K562 (cell line): Measurements from ENCODE around the gene HDAC7. TPM values are rescaled to one million over a fixed set of nuclear protein-coding genes. Genes with fewer than 3 reads are reported as not detected.

Source experiments
- EGR1 ChIP-seq: fragments of 450-650 bp; conservative IDR thresholded peaks from 2 replicates; pipeline ENCODE4 v1.6.1; 2017; ENCODE audit warnings: mild to moderate bottlenecking
- FIP1L1 ChIP-seq: fragments of 200-400 bp; formaldehyde crosslinking; IDR thresholded peaks from 2 replicates; pipeline ENCODE4 v1.6.1; 2018; ENCODE audit warnings: mild to moderate bottlenecking, low read depth, low read length; ENCODE audit not compliant: poor library complexity, severe bottlenecking
- HDGF ChIP-seq: fragments of 450-650 bp; IDR thresholded peaks from 2 replicates; pipeline ENCODE4 v1.6.1; 2016
- KDM1A ChIP-seq, 2 experiments: fragments of 450-650 bp; IDR thresholded peaks; 2 replicates each; pipeline ENCODE4 v1.6.1; 2016; ENCODE audit warnings: mild to moderate bottlenecking in 2 of 2
- MAZ ChIP-seq, 2 experiments: fragments of 450-650 bp in 1 of 2; sonication (generic) in 1 of 2; formaldehyde crosslinking; IDR thresholded peaks in 1 of 2; conservative IDR thresholded peaks in 1 of 2; 2 replicates each; pipeline versions ENCODE4 v1.4.0 to v1.5.0; 2020; ENCODE audit warnings: mild to moderate bottlenecking in 1 of 2, missing genetic modification reagents in 1 of 2
- NR4A1 ChIP-seq, 2 experiments: fragments of 250-450 bp in 1 of 2; fragments of 450-650 bp in 1 of 2; sonication (Bioruptor Pico) in 1 of 2; IDR thresholded peaks; 2 replicates each; pipeline versions ENCODE4 v1.4.0 to v1.6.1; 2016 to 2020; ENCODE audit warnings: mild to moderate bottlenecking in 2 of 2, missing compliant biosample characterization in 1 of 2, missing genetic modification characterization in 1 of 2, moderate library complexity in 1 of 2
- PHF21A ChIP-seq: fragments of 450-650 bp; IDR thresholded peaks from 2 replicates; pipeline ENCODE4 v1.6.1; 2017; ENCODE audit warnings: low read depth, borderline replicate concordance
- RBBP5 ChIP-seq: fragments of 200-600 bp; sonication (generic); IDR thresholded peaks from 2 replicates; pipeline ENCODE4 v1.6.1; 2012; ENCODE audit warnings: borderline replicate concordance, mild to moderate bottlenecking, low read length, control low read depth, inconsistent platforms; ENCODE audit not compliant: insufficient read depth, poor library complexity, severe bottlenecking
- RNF2 ChIP-seq: sonication (generic); IDR thresholded peaks from 2 replicates; pipeline ENCODE4 v1.6.1; 2016
- ZBTB7A ChIP-seq: IDR thresholded peaks from 2 replicates; pipeline ENCODE4 v1.6.1; 2011; ENCODE audit warnings: low read depth, mild to moderate bottlenecking, low read length, moderate library complexity, borderline replicate concordance; ENCODE audit not compliant: control insufficient read depth
- polyA plus RNA-seq, 8 experiments: library from polyadenylated mRNA; depleted of rRNA in 4 of 8; stranded (reverse) in 5 of 8; unstranded in 3 of 8; fragments of >200 nt; fragmentation: Nextera tagmentation in 2 of 8; fragmentation: Illumina TruSeq in 1 of 8; extraction: Ambion mirVana in 2 of 8; extraction: Trizol in 1 of 8; gene quantifications; 2 replicates each; pipeline versions ENCODE4 v1.2.1 to v1.2.3, GENCODE V29; 2011 to 2014; ENCODE audit warnings: inconsistent platforms in 1 of 8, missing spikeins in 1 of 8
- total RNA-seq, 7 experiments: library from RNA; depleted of rRNA in 6 of 7; stranded (reverse); fragments of >200 nt in 6 of 7; fragmentation: Illumina TruSeq in 2 of 7; extraction: Trizol in 2 of 7; gene quantifications; 2 replicates each; pipeline versions ENCODE4 v1.2.1 to v1.2.3, GENCODE V29; 2011 to 2021; ENCODE audit warnings: low replicate concordance in 1 of 7
- TF ChIP-seq, protein P1 (sequence below): sonication (generic); formaldehyde crosslinking; IDR thresholded peaks from 2 replicates; pipeline ENCODE4 v1.8.0; 2022; ENCODE audit warnings: mild to moderate bottlenecking, missing genetic modification reagents
- TF ChIP-seq, protein P2 (sequence below), 2 experiments: fragments of 450-650 bp in 1 of 2; sonication (generic) in 1 of 2; formaldehyde crosslinking in 1 of 2; IDR thresholded peaks; 2 replicates each; pipeline versions ENCODE4 v1.7.1 to v1.9.0; 2016 to 2022; ENCODE audit warnings: inconsistent platforms in 1 of 2, mild to moderate bottlenecking in 1 of 2, missing genetic modification reagents in 1 of 2
- TF ChIP-seq, protein P3 (sequence below), 3 experiments: fragments of 200-800 bp in 1 of 3; sonication (Bioruptor generic) in 1 of 3; sonication (generic) in 1 of 3; formaldehyde crosslinking in 1 of 3; IDR thresholded peaks; 2 replicates each; pipeline versions ENCODE4 v1.6.1 to v1.8.0; 2016 to 2022; ENCODE audit warnings: mild to moderate bottlenecking in 2 of 3, missing compliant biosample characterization in 2 of 3, missing genetic modification characterization in 2 of 3, missing genetic modification reagents in 1 of 3
- TF ChIP-seq, protein P4 (sequence below): fragments of 250-450 bp; sonication (Bioruptor Pico); IDR thresholded peaks from 2 replicates; pipeline ENCODE4 v1.8.0; 2021; ENCODE audit warnings: moderate library complexity, mild to moderate bottlenecking, inconsistent platforms

HDAC7 gene
- total and polyA plus RNA-seq, 9 of the 15 experiments (the other 6 are each of a cell fraction or from before 2014, with no cell fraction given), result 2.5 to 129 (median 31.1) TPM

DNA sequence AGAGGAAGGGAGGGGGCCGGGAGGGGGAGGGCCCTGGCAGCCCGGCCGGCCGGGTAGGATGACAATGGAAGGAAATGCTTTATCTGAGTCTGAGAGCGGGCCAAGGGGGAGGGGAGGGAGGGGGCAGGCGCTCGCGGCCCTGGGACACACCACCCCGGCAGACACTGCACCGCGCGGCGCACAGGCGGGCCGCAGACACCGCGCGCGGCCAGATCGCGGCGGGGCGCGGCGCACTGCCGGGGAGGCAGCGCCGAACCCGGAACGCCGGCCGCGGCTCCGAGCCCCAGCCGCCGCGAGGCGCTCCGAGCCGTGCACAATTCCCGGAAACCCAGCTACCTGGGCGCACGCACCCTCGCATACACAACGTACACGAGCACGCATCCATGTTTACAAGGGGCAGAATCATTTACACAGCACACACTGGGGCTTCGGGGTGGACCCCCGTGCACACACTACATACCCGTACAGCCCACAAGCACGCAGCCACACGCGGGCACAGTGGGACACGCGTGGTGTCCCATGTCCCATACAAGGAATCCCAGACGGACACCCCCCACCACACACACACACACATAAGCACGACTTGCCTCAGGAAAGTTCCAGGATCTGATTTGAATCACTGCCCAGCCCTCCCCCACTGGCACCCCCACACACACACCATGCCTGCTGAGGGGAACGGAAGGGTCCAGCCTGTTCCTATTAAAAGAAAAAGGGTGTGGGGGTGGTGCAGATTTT is at the start of gene HDAC7 (continued):
- TF ChIP-seq, protein P1, sequence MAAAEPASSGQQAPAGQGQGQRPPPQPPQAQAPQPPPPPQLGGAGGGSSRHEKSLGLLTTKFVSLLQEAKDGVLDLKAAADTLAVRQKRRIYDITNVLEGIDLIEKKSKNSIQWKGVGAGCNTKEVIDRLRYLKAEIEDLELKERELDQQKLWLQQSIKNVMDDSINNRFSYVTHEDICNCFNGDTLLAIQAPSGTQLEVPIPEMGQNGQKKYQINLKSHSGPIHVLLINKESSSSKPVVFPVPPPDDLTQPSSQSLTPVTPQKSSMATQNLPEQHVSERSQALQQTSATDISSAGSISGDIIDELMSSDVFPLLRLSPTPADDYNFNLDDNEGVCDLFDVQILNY (CRISPR knock-in tag), result 0 out of 2 replicates have a peak, but pooled peaks have one; percentile 51
- TF ChIP-seq RBBP5 (peak; percentile 68), KDM1A (IDR thresholded peaks at IDR 0.05) (peak; percentile 98), FIP1L1 (peak; percentile 14), EGR1 (peak; percentile 43; the same call in 1 of the 2 replicates), PHF21A (peak; percentile 96), MAZ (CRISPR knock-in tag; conservative IDR thresholded peaks at IDR 0.05 in 1 of 2, IDR thresholded peaks at IDR 0.05 in 1 of 2) (peak; percentile 39 to 88; a peak in 3 of 4 replicates), ZBTB7A (peak; percentile 27; the same call in 1 of the 2 replicates), HDGF (no peak), NR4A1 (CRISPR knock-in tag; IDR thresholded peaks at IDR 0.05) (no peak), NR4A1 (tag; IDR thresholded peaks at IDR 0.05) (peak; percentile 57; the same call in 1 of the 2 replicates), RNF2 (peak; percentile 58)
- TF ChIP-seq, protein P2, sequence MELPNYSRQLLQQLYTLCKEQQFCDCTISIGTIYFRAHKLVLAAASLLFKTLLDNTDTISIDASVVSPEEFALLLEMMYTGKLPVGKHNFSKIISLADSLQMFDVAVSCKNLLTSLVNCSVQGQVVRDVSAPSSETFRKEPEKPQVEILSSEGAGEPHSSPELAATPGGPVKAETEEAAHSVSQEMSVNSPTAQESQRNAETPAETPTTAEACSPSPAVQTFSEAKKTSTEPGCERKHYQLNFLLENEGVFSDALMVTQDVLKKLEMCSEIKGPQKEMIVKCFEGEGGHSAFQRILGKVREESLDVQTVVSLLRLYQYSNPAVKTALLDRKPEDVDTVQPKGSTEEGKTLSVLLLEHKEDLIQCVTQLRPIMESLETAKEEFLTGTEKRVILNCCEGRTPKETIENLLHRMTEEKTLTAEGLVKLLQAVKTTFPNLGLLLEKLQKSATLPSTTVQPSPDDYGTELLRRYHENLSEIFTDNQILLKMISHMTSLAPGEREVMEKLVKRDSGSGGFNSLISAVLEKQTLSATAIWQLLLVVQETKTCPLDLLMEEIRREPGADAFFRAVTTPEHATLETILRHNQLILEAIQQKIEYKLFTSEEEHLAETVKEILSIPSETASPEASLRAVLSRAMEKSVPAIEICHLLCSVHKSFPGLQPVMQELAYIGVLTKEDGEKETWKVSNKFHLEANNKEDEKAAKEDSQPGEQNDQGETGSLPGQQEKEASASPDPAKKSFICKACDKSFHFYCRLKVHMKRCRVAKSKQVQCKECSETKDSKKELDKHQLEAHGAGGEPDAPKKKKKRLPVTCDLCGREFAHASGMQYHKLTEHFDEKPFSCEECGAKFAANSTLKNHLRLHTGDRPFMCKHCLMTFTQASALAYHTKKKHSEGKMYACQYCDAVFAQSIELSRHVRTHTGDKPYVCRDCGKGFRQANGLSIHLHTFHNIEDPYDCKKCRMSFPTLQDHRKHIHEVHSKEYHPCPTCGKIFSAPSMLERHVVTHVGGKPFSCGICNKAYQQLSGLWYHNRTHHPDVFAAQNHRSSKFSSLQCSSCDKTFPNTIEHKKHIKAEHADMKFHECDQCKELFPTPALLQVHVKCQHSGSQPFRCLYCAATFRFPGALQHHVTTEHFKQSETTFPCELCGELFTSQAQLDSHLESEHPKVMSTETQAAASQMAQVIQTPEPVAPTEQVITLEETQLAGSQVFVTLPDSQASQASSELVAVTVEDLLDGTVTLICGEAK (IDR thresholded peaks at IDR 0.05), result peak; percentile 55; the same call in 1 of the 2 replicates
- TF ChIP-seq, protein P2 (CRISPR knock-in tag; IDR thresholded peaks at IDR 0.05), result no peak
- TF ChIP-seq, protein P3, sequence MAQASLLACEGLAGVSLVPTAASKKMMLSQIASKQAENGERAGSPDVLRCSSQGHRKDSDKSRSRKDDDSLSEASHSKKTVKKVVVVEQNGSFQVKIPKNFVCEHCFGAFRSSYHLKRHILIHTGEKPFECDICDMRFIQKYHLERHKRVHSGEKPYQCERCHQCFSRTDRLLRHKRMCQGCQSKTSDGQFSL (CRISPR knock-in tag; IDR thresholded peaks at IDR 0.05), result peak; percentile 86
- TF ChIP-seq, protein P3 (tag; IDR thresholded peaks at IDR 0.05), result peak in 1 of 2 experiments; percentile 80; a peak in 2 of 4 replicates
- TF ChIP-seq, protein P4, sequence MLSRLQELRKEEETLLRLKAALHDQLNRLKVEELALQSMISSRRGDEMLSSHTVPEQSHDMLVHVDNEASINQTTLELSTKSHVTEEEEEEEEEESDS (CRISPR knock-in tag), result no peak
